HepG2 (cell line): ENCODE results near the gene PRDM7. TPM values are rescaled to one million over a fixed set of nuclear protein-coding genes. Genes with fewer than 3 reads are reported as not detected.

Source experiments
- ATAC-seq: fragments of 200-7000 bp; cut with Tn5 transposase; 3 replicates; pipeline ENCODE4 v1.9.1; 2020; ENCODE audit warnings: mild to moderate bottlenecking, moderate library complexity
- BruUV-seq: library from RNA; stranded (reverse); fragments of 400-500 nt; replicated peaks from 2 replicates; lab custom pipeline; 2021; lab: Mats Ljungman, UMichigan
- CTCF ChIA-PET: fragments of 300-600 bp; formaldehyde crosslinking; extraction: SDS; loops from one replicate; lab custom pipeline; 2021; ENCODE audit warnings: low total read pairs, inconsistent platforms, low intra/inter-chr PET ratio; lab: Yijun Ruan, JAX
- POLR2A ChIA-PET: fragments of 350-600 bp; sonication (Branson Sonifier 250); formaldehyde crosslinking; loops from one replicate; lab custom pipeline; 2020; ENCODE audit warnings: antibody characterized with exemption, inconsistent platforms; lab: Yijun Ruan, JAX
- DNase-seq: peaks from one replicate; pipeline ENCODE4 v3.0.0-alpha.2; 2015; ENCODE audit warnings: low spot score
- FAIRE-seq: peaks from 3 replicates; lab custom pipeline; 2011; peaks lifted over from hg19 to GRCh38; lab: Jason Lieb, UNC
- H2AFZ ChIP-seq: one replicate; pipeline ENCODE4 v1.6.1; 2011; ENCODE audit warnings: low read length, inconsistent platforms
- H3K27ac ChIP-seq: fragments of 300-600 bp; 3 replicates; pipeline ENCODE4 v1.8.0; 2011; ENCODE audit warnings: mixed run types, mild to moderate bottlenecking, mixed read lengths, low read length, inconsistent platforms; ENCODE audit not compliant: insufficient read depth; ENCODE audit errors: extremely low read length
- H3K27me3 ChIP-seq, 2 experiments: fragments of 200-600 bp in 1 of 2; 2 replicates in 1 of 2; 3 replicates in 1 of 2; pipeline versions ENCODE4 v1.6.0 to v1.8.0; 2011; ENCODE audit warnings: low read length in 2 of 2, mild to moderate bottlenecking in 2 of 2, moderate library complexity in 2 of 2, inconsistent platforms in 1 of 2; ENCODE audit not compliant: insufficient read depth in 2 of 2, control insufficient read depth in 1 of 2
- H3K36me3 ChIP-seq, 2 experiments: fragments of 200-600 bp in 1 of 2; replicated peaks in 1 of 2; 2 replicates in 1 of 2; 3 replicates in 1 of 2; pipeline versions ENCODE4 v1.5.1 to v1.8.0; 2011; ENCODE audit warnings: low read length in 2 of 2, inconsistent platforms in 1 of 2; ENCODE audit not compliant: insufficient read depth in 2 of 2, control insufficient read depth in 1 of 2
- H3K4me1 ChIP-seq: 2 replicates; pipeline ENCODE4 v1.5.1; 2012; ENCODE audit warnings: low read length, inconsistent platforms; ENCODE audit not compliant: insufficient read depth
- H3K4me2 ChIP-seq: 2 replicates; pipeline ENCODE4 v1.6.0; 2011; ENCODE audit warnings: low read depth, low read length, inconsistent platforms
- H3K4me3 ChIP-seq, 3 experiments: fragments of 200-600 bp in 1 of 3; sonication (generic), shearing (Covaris generic) in 1 of 3; replicated peaks in 1 of 3; 2 replicates each; pipeline ENCODE4 v1.5.1; 2011 to 2016; ENCODE audit warnings: low read length in 3 of 3, inconsistent platforms in 2 of 3, low read depth in 2 of 3, mild to moderate bottlenecking in 2 of 3, control low read depth in 1 of 3, mixed read lengths in 1 of 3; ENCODE audit not compliant: insufficient read depth in 1 of 3
- H3K79me2 ChIP-seq: one replicate; pipeline ENCODE4 v1.6.1; 2011; ENCODE audit warnings: low read length, inconsistent platforms; ENCODE audit not compliant: insufficient read depth
- H3K9ac ChIP-seq: 2 replicates; pipeline ENCODE4 v1.6.0; 2011; ENCODE audit warnings: mild to moderate bottlenecking, low read depth, low read length, inconsistent platforms; ENCODE audit not compliant: insufficient read depth
- H3K9me3 ChIP-seq: 2 replicates; pipeline ENCODE4 v1.5.1; 2012; ENCODE audit warnings: mild to moderate bottlenecking, low read length
- H4K20me1 ChIP-seq: 2 replicates; pipeline ENCODE4 v1.6.0; 2011; ENCODE audit warnings: inconsistent platforms, mild to moderate bottlenecking, low read length, moderate library complexity; ENCODE audit not compliant: insufficient read depth
- ARNTL ChIP-seq: sonication (generic); formaldehyde crosslinking; IDR thresholded peaks from 2 replicates; pipeline ENCODE4 v1.4.0; 2020; ENCODE audit warnings: mild to moderate bottlenecking, missing genetic modification reagents
- BCL6 ChIP-seq: IDR thresholded peaks from 2 replicates; pipeline ENCODE4 v1.6.1; 2016; ENCODE audit warnings: missing genetic modification reagents, missing compliant biosample characterization
- CCDC6 ChIP-seq: sonication (generic); formaldehyde crosslinking; IDR thresholded peaks from 2 replicates; pipeline ENCODE4 v1.8.1; 2022; ENCODE audit warnings: mild to moderate bottlenecking, missing genetic modification reagents, moderate library complexity
- GABPB1 ChIP-seq: IDR thresholded peaks from 2 replicates; pipeline ENCODE4 v1.6.1; 2016; ENCODE audit warnings: mild to moderate bottlenecking, missing genetic modification reagents, moderate library complexity, missing compliant biosample characterization
- NFE2L2 ChIP-seq: fragments of 150-350 bp; IDR thresholded peaks from 2 replicates; pipeline ENCODE4 v1.6.1; 2014; ENCODE audit warnings: low read length
- ZNF121 ChIP-seq: sonication (generic); formaldehyde crosslinking; IDR thresholded peaks from 2 replicates; pipeline ENCODE4 v1.5.0; 2020; ENCODE audit warnings: mild to moderate bottlenecking, missing genetic modification reagents
- ZNF138 ChIP-seq: sonication (generic); formaldehyde crosslinking; IDR thresholded peaks from 2 replicates; pipeline ENCODE4 v1.5.0; 2020; ENCODE audit warnings: mild to moderate bottlenecking, low read depth, missing genetic modification reagents
- ZNF446 ChIP-seq: sonication (generic); formaldehyde crosslinking; IDR thresholded peaks from 2 replicates; pipeline ENCODE4 v1.5.0; 2020; ENCODE audit warnings: mild to moderate bottlenecking, missing genetic modification reagents
- ZNF451 ChIP-seq: sonication (generic); formaldehyde crosslinking; IDR thresholded peaks from 2 replicates; pipeline ENCODE4 v1.5.0; 2020; ENCODE audit warnings: mild to moderate bottlenecking, missing genetic modification reagents
- ZNF460 ChIP-seq: sonication (generic); formaldehyde crosslinking; IDR thresholded peaks from 2 replicates; pipeline ENCODE4 v1.5.1; 2020; ENCODE audit warnings: missing genetic modification reagents, mild to moderate bottlenecking, borderline replicate concordance
- ZNF547 ChIP-seq: sonication (generic); formaldehyde crosslinking; IDR thresholded peaks from 2 replicates; pipeline ENCODE4 v1.5.1; 2020; ENCODE audit warnings: mild to moderate bottlenecking, missing genetic modification reagents
- ZSCAN20 ChIP-seq: sonication (generic); formaldehyde crosslinking; IDR thresholded peaks from 2 replicates; pipeline ENCODE4 v1.4.0; 2020; ENCODE audit warnings: missing genetic modification reagents, mild to moderate bottlenecking, borderline replicate concordance
- ZZZ3 ChIP-seq: sonication (generic); formaldehyde crosslinking; IDR thresholded peaks from 2 replicates; pipeline ENCODE4 v1.4.0; 2020; ENCODE audit warnings: missing genetic modification reagents, mild to moderate bottlenecking, borderline replicate concordance
- WGBS: methylation state at CpG from one replicate; pipeline ENCODE4 v1.1.6; 2017; ENCODE audit warnings: low lambda C conversion rate; 5-methylcytosine and 5-hydroxymethylcytosine counted together
- in situ Hi-C: cut with HindIII; loops from 2 replicates; pipeline ENCODE4 v1.10.0; 2017; ENCODE audit warnings: low pct_unique_long_range_greater_than_20kb; ENCODE audit not compliant: extremely low pct_ligation_motif_present
- intact Hi-C: fragments of 100-400 bp; cut with micrococcal nuclease; formaldehyde crosslinking; loops from one replicate; pipeline ENCODE4 v1.10.0; 2022; ENCODE audit not compliant: unreplicated experiment
- polyA plus RNA-seq, 8 experiments: library from polyadenylated mRNA; depleted of rRNA in 3 of 8; stranded (reverse) in 7 of 8; unstranded in 1 of 8; fragments of >200 nt; fragmentation: Illumina TruSeq in 4 of 8; extraction: Trizol in 4 of 8; gene quantifications; 2 replicates each; pipeline versions ENCODE4 v1.2.1 to v1.2.3, GENCODE V29; 2011 to 2016; ENCODE audit warnings: low read depth in 4 of 8, missing spikeins in 1 of 8, mixed read lengths in 1 of 8; ENCODE audit not compliant: insufficient read depth in 1 of 8
- total RNA-seq, 5 experiments: library from RNA; depleted of rRNA; stranded (reverse); fragments of >200 nt; fragmentation: Illumina TruSeq; extraction: Trizol; gene quantifications; 2 replicates each; pipeline ENCODE4 v1.2.3, GENCODE V29; 2016; ENCODE audit warnings: low read depth in 1 of 5
- TF ChIP-seq, protein P1 (sequence below): sonication (generic); formaldehyde crosslinking; IDR thresholded peaks from 2 replicates; pipeline ENCODE4 v1.5.1; 2020; ENCODE audit warnings: missing genetic modification reagents, mild to moderate bottlenecking, borderline replicate concordance
- TF ChIP-seq, protein P2 (sequence below): sonication (generic); formaldehyde crosslinking; IDR thresholded peaks from 2 replicates; pipeline ENCODE4 v1.8.0; 2022; ENCODE audit warnings: missing genetic modification reagents, mild to moderate bottlenecking, borderline replicate concordance

Gene PRDM7
- total and polyA plus RNA-seq, 2 of the 13 experiments (the other 11 are each of a cell fraction or from before 2014, with no cell fraction given), result not detected

- no peak for TF ChIP-seq GABPB1
- 0 out of 2 replicates have a peak, but pooled peaks have one; percentile 27 for TF ChIP-seq CCDC6 (CRISPR knock-in tag)
- TF ChIP-seq, all 625 proteins: peak for 1
- Histone ChIP-seq H4K20me1 (no peaks in the 10 kb centered on the region), H3K9ac (no peak overlapping the region), H3K4me2 (no peak overlapping the region), H3K79me2 (no peaks in the 10 kb centered on the region), H3K36me3 (peaks cover 25 to 29% of the 10 kb centered on the region in 2 experiments), H3K4me3 (no peak overlapping the region), H3K27me3 (no peaks in the 10 kb centered on the region), H2AFZ (no peak overlapping the region), H3K27ac (no peak overlapping the region), H3K9me3 (no peaks in the 10 kb centered on the region), H3K4me1 (peaks cover 32% of the 10 kb centered on the region)
- DNase-seq (no peak), FAIRE-seq (no peak), ATAC-seq (no peak)
- in situ Hi-C loops, result no loop called here
- ChIA-PET CTCF (no interaction called here), POLR2A (interaction anchor here (1.1 to 1.9 kb wide), 2 partner anchors 23 to 29 kb away, joined by 3 to 11 read pairs; no protein-coding TSS in a partner anchor)
- BruUV-seq, result no TSS peak
- WGBS, result 93% methylated on average over 19 of the region's 20 CpGs
- intact Hi-C loops, result no loop called here
Observed at GRCh38 chr16:90043526-90043925, 33.6 kb downstream of the PRDM7 start.

- intact Hi-C loops (no loop called here), in situ Hi-C loops (no loop called here)
- POLR2A ChIA-PET, result interaction anchor here (1.1 to 1.9 kb wide), 2 partner anchors 23 to 30 kb away, joined by 3 to 11 read pairs; no protein-coding TSS in a partner anchor
- Histone ChIP-seq H3K9me3 (no peaks in the 10 kb centered on the region), H3K79me2 (no peaks in the 10 kb centered on the region), H3K4me2 (no peak overlapping the region), H3K4me1 (peaks cover 27% of the 10 kb centered on the region), H3K36me3 (peaks cover 30 to 32% of the 10 kb centered on the region in 2 experiments), H3K27me3 (no peaks in the 10 kb centered on the region), H3K4me3 (no peak overlapping the region), H2AFZ (no peak overlapping the region), H4K20me1 (no peaks in the 10 kb centered on the region), H3K27ac (no peak overlapping the region), H3K9ac (no peak overlapping the region)
- BruUV-seq, result no TSS peak
- DNase-seq (no peak), FAIRE-seq (no peak), ATAC-seq (no peak)
- CTCF ChIA-PET, result no interaction called here
- WGBS, result 93% methylated on average over 15 of the region's 19 CpGs
- TF ChIP-seq ZNF460 (no peak), ZNF138 (CRISPR knock-in tag) (no peak), ZNF121 (CRISPR knock-in tag) (no peak), ZNF451 (CRISPR knock-in tag) (no peak), ZNF446 (no peak), BCL6 (CRISPR knock-in tag) (no peak), ZSCAN20 (no peak), ARNTL (CRISPR knock-in tag) (no peak), NFE2L2 (no peak), ZNF547 (CRISPR knock-in tag) (no peak), ZZZ3 (CRISPR knock-in tag) (no peak)
- TF ChIP-seq, protein P1, sequence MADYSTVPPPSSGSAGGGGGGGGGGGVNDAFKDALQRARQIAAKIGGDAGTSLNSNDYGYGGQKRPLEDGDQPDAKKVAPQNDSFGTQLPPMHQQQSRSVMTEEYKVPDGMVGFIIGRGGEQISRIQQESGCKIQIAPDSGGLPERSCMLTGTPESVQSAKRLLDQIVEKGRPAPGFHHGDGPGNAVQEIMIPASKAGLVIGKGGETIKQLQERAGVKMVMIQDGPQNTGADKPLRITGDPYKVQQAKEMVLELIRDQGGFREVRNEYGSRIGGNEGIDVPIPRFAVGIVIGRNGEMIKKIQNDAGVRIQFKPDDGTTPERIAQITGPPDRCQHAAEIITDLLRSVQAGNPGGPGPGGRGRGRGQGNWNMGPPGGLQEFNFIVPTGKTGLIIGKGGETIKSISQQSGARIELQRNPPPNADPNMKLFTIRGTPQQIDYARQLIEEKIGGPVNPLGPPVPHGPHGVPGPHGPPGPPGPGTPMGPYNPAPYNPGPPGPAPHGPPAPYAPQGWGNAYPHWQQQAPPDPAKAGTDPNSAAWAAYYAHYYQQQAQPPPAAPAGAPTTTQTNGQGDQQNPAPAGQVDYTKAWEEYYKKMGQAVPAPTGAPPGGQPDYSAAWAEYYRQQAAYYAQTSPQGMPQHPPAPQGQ (CRISPR knock-in tag), result no peak
- TF ChIP-seq, protein P2, sequence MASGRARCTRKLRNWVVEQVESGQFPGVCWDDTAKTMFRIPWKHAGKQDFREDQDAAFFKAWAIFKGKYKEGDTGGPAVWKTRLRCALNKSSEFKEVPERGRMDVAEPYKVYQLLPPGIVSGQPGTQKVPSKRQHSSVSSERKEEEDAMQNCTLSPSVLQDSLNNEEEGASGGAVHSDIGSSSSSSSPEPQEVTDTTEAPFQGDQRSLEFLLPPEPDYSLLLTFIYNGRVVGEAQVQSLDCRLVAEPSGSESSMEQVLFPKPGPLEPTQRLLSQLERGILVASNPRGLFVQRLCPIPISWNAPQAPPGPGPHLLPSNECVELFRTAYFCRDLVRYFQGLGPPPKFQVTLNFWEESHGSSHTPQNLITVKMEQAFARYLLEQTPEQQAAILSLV, result no peak
Observed at GRCh38 chr16:90042946-90043514, 34.1 kb downstream of the PRDM7 start.
